Left kidney (tissue), 2 donors: ENCODE data around the gene TMEM126B. TPM values are rescaled to one million over a fixed set of nuclear protein-coding genes. Genes with fewer than 3 reads are reported as not detected.

ENCODE experiments used
- DNase-seq: peaks from one replicate; pipeline ENCODE4 v3.0.0-alpha.2; 2013
- polyA plus RNA-seq: library from polyadenylated mRNA; unstranded; fragments of 120-200 nt; gene quantifications from one replicate; pipeline ENCODE4 v1.2.1, GENCODE V29; 2013; ENCODE audit not compliant: insufficient read length

TMEM126B gene
- polyA plus RNA-seq, 1 donor: 69.7 TPM

DNA sequence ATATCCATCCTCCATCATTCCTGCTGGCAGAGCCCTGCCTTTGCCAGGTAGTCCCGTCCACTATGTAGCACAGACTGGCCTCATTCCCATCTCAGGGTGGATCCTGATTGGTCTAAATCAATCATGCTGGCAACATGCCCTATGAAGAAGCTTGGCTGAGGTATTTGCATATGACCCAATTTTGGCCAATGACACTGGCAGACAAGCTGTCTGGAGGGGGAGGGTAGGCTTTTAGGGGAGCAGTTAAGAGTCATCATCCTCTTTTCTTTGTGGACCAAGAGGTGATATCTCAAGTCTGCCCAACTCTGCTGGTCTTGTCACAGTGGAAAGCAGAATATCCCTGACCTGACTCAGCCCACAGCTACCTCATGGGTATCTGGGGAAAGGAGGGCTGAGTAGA, 52.5 kb downstream of the TMEM126B start:
- no peak for DNase-seq

DNA sequence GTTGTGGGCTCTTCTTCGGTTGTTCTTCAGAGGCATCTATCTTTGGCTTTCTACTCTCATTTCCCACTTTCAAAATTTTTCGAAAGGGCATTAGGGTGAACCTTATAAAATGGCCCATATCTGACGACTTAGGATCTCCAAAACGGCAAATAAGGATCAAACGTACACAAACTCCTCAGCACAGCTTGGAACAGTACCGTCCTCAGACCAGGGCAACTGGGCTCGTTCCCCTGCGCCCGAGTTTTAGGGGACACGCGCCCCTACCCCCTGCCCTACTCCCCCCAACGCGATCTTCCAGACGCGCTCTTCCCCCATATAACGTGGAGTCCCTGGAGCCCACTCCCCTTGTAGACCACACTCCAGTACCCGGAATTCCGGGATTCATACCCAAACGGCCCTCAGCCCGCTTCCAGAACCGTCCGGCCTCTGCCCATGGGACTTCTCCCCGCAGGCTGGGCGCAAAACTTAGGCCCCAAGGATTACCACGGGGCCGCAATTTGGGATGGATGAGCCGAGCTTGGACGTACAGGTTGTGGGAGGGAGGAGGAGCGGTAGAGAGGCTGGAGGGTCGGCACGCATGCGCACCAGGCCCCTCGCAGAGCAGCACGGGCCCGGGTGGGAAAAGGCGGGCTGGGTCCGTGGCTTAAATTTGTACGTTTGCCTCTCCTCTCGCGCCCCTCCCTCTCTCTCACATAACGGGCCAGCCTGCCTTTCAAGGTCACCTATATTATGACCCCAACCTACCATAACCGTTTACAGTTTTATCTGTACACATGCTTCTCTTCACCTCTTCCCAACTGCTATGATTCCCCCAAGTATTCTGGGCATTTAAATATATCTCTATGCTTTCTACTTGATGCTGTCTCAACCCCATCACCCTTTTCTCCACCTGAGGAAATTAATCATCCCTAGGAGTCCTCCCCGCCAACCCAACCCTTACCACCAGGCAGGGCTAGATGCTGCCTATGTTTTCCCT, 54.2 kb downstream of the TMEM126B start:
- DNase-seq: peak; percentile 76

DNA sequence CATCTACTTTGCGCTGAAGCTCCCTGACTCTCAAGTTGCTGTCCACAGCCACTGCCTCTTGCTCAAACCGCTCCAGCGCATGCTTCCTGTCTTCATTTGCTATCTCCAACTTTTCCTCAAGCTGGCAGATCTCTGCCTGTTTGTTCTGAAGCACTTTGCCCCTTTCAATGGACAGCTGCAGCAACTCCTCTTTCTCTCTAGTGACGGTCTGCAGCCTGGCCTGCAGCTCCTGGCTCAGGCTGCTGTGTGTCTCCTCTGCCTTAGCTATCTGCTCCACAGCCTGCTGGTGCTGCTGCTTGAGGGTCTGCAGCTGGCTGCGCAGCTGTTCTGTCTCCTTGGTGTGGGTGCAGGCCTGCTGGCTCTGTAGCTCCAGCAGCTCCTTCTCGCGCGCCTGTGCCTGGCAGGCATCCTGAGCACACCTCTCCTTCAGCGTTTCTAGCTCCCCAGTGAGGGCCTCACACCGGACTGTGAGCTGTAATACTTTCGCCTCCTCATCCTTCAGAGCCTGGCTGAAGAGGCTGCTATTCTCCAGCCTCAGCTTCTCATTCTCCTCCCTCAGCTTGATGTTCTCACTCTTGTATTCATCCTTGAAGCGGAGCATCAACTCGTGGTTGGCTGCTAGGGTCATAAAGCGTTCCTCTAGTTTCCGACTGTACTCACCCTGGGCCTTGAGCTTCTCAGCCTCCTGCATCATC, 56.9 kb downstream of the TMEM126B start:
- DNase-seq: peak; percentile 69

DNA sequence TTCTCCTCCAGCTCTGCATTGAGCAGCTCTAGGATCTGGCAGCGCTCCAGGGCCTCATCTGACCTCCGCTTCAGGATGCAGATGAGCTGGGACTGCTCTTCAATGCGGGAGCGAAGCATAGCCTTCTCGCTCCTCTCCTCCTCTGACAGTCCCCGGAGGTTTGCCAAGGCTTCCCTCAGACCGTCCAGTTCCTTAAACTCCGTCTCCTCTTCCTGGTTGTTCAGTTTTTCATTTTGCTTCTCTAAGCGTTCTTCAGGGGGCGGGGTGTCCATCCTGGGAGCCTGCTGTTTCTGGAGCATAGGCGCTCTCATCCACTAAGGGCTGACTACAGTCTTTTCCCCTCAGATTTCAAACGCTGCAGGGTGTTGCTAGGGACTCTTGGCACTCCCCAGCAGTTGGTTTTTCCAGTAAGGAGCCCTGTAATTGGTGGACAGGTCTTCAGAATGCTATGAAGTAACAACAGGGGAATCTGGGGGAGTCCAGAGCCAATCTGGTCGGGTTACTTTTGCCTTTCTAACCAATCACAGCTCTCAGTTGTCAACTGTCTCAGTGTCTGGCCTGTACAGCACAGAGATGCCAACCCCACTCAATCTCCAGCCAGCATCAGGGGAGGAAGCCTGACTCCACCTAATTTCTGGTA, 57.5 kb downstream of the TMEM126B start, which contains the start of gene CCDC89:
Gene CCDC89, minus strand, starts transcription at position 376 of the 640 bp plus-strand sequence. Its CDS starts 65 bp downstream, at position 311.
- peak; percentile 91 for DNase-seq

Other genes starting within 250 kb of the TMEM126B start
- 13.4 TPM for gene DLG2, start 1.2 kb upstream of the TMEM126B start, polyA plus RNA-seq
- 33.7 TPM for gene TMEM126A, start 19.4 kb downstream of the TMEM126B start, polyA plus RNA-seq
- gene CREBZF, start 36.5 kb downstream of the TMEM126B start, polyA plus RNA-seq: 141 TPM
- 3.0 TPM for gene CCDC89, start 57.6 kb downstream of the TMEM126B start, polyA plus RNA-seq
- 106 TPM for gene SYTL2, start 182.5 kb downstream of the TMEM126B start, polyA plus RNA-seq
- 0.12 TPM for gene CCDC83, start 226.8 kb downstream of the TMEM126B start, polyA plus RNA-seq